Breast epithelium (tissue), 4 donors: ENCODE measurements around the gene PHACTR3. TPM values are rescaled to one million over a fixed set of nuclear protein-coding genes. Genes with fewer than 3 reads are reported as not detected.

Source experiments
- DNase-seq, 2 donors: peaks; one replicate each; pipeline ENCODE4 v3.0.0-alpha.2; 2019; ENCODE audit warnings: low spot score in 2 of 2
- H3K27ac ChIP-seq, 2 donors: fragments of 200-600 bp; sonication (generic) in 1 of 2; one replicate each; pipeline ENCODE4 v1.5.1; 2016 to 2019; ENCODE audit warnings: mild to moderate bottlenecking in 1 of 2
- H3K27me3 ChIP-seq, 2 donors: fragments of 200-600 bp; sonication (generic) in 1 of 2; one replicate each; pipeline versions ENCODE4 v1.5.1 to v1.6.0; 2017 to 2019; ENCODE audit warnings: control low read depth in 1 of 2, mild to moderate bottlenecking in 1 of 2
- H3K36me3 ChIP-seq: fragments of 200-600 bp; one replicate; pipeline ENCODE4 v1.5.1; 2019
- H3K4me1 ChIP-seq, 2 donors: fragments of 200-600 bp; sonication (generic); one replicate each; pipeline ENCODE4 v1.5.1; 2016 to 2019; ENCODE audit warnings: control low read depth in 1 of 2
- H3K4me3 ChIP-seq, 3 donors: fragments of 200-600 bp; sonication (generic); 1 replicate in 2 of 3; 2 replicates in 1 of 3; pipeline ENCODE4 v1.5.1; 2016 to 2019; ENCODE audit warnings: mild to moderate bottlenecking in 3 of 3, moderate library complexity in 2 of 3
- H3K9me3 ChIP-seq, 2 donors: fragments of 200-600 bp; sonication (generic) in 1 of 2; one replicate each; pipeline ENCODE4 v1.5.1; 2016 to 2019; ENCODE audit warnings: control low read depth in 1 of 2
- CTCF ChIP-seq, 3 donors: fragments of 450-650 bp; IDR thresholded peaks; one replicate each; pipeline ENCODE4 v1.5.1; 2016 to 2017; ENCODE audit warnings: antibody characterized with exemption in 3 of 3, mild to moderate bottlenecking in 3 of 3, moderate library complexity in 3 of 3
- POLR2A ChIP-seq: fragments of 450-650 bp; IDR thresholded peaks from one replicate; pipeline ENCODE4 v1.6.1; 2016; ENCODE audit warnings: antibody characterized with exemption, mild to moderate bottlenecking, moderate library complexity
- POLR2AphosphoS5 ChIP-seq, 3 donors: sonication (generic); formaldehyde crosslinking; IDR thresholded peaks; one replicate each; pipeline ENCODE4 v1.6.1; 2017; ENCODE audit warnings: antibody characterized with exemption in 3 of 3
- intact Hi-C: fragments of 100-400 bp; cut with DNase I; formaldehyde crosslinking; loops from one replicate; pipeline ENCODE4 v1.15.1; 2023; ENCODE audit warnings: low total_unique reads
- total RNA-seq, 3 donors: library from RNA; depleted of rRNA; stranded (reverse); fragments of >200 nt; gene quantifications; one replicate each; pipeline ENCODE4 v1.1.0, GENCODE V29; 2016

PHACTR3 gene
- total RNA-seq, 3 donors from 2014 or later = 0.16 to 0.33 (median 0.29) TPM

- no peak for TF ChIP-seq POLR2AphosphoS5 (IDR thresholded peaks at IDR 0.05)
- no peak for TF ChIP-seq CTCF (IDR thresholded peaks at IDR 0.05)
- no peak for TF ChIP-seq POLR2A
- Histone ChIP-seq H3K27ac (no peak overlapping the region), H3K9me3 (no peaks in the 10 kb centered on the region), H3K36me3 (no peaks in the 10 kb centered on the region), H3K4me3 (no peak overlapping the region), H3K27me3 (peaks cover 0 to 11% of the 10 kb centered on the region in 2 donors), H3K4me1 (peaks cover 0 to 1% of the 10 kb centered on the region in 2 donors)
- DNase-seq = no peak
- intact Hi-C loops = no loop called here
Measured at GRCh38 chr20:59830665-59831023, 226.3 kb downstream of the PHACTR3 start.

- intact Hi-C loops = no loop called here
- Histone ChIP-seq H3K4me1 (peaks cover 0 to 8% of the 10 kb centered on the region in 2 donors), H3K27ac (no peak overlapping the region), H3K4me3 (no peak overlapping the region), H3K9me3 (no peaks in the 10 kb centered on the region), H3K27me3 (peaks cover 0 to 11% of the 10 kb centered on the region in 2 donors), H3K36me3 (no peaks in the 10 kb centered on the region)
- peak in 1 of 2 donors; percentile 45 for DNase-seq
- TF ChIP-seq POLR2AphosphoS5 (IDR thresholded peaks at IDR 0.05) = no peak
- no peak for TF ChIP-seq POLR2A
- TF ChIP-seq CTCF (IDR thresholded peaks at IDR 0.05) = no peak
Measured at GRCh38 chr20:59831024-59831915, 226.9 kb downstream of the PHACTR3 start.

GRCh38 chr20:59831916-59832270 lies 227.6 kb downstream of the PHACTR3 start:
- Histone ChIP-seq H3K4me3 (no peak overlapping the region), H3K36me3 (no peaks in the 10 kb centered on the region), H3K9me3 (no peaks in the 10 kb centered on the region), H3K27ac (no peak overlapping the region), H3K27me3 (peaks cover 0 to 11% of the 10 kb centered on the region in 2 donors), H3K4me1 (peaks cover 0 to 14% of the 10 kb centered on the region in 2 donors)
- TF ChIP-seq CTCF (IDR thresholded peaks at IDR 0.05) = no peak
- TF ChIP-seq POLR2A = no peak
- no peak for TF ChIP-seq POLR2AphosphoS5 (IDR thresholded peaks at IDR 0.05)
- DNase-seq = no peak
- intact Hi-C loops = loop anchor here (2.0 kb wide), 1 partner anchor 73 kb away; no protein-coding TSS in a partner anchor

- Histone ChIP-seq H3K4me3 (no peak overlapping the region), H3K36me3 (no peaks in the 10 kb centered on the region)
- intact Hi-C loops = loop anchor here (2.0 kb wide), 1 partner anchor 72 kb away; no protein-coding TSS in a partner anchor
Measured at GRCh38 chr20:59832406-59833363, 228.3 kb downstream of the PHACTR3 start.

More at GRCh38 chr20:59832406-59833363, 228.3 kb downstream of the PHACTR3 start:
- H3K27me3 ChIP-seq = peaks cover 0 to 5% of the 10 kb centered on the region in 2 donors
- H3K4me1 ChIP-seq = peaks cover 0 to 14% of the 10 kb centered on the region in 2 donors
- DNase-seq = no peak
- TF ChIP-seq POLR2AphosphoS5 (IDR thresholded peaks at IDR 0.05) (no peak), CTCF (IDR thresholded peaks at IDR 0.05) (no peak), POLR2A (no peak)
- H3K27ac ChIP-seq = no peak overlapping the region
- H3K9me3 ChIP-seq = no peaks in the 10 kb centered on the region
